K562 (cell line): Measurements from ENCODE around the gene HAUS3. TPM values are rescaled to one million over a fixed set of nuclear protein-coding genes. Genes with fewer than 3 reads are reported as not detected.

Experiments
- FOXO4 ChIP-seq: fragments of 450-650 bp; formaldehyde crosslinking; IDR thresholded peaks from 2 replicates; pipeline ENCODE4 v1.4.0; 2020; ENCODE audit warnings: mild to moderate bottlenecking, moderate library complexity
- NFATC3 ChIP-seq: fragments of 450-650 bp; IDR thresholded peaks from 2 replicates; pipeline ENCODE4 v1.6.1; 2017; ENCODE audit warnings: mild to moderate bottlenecking
- NR4A1 ChIP-seq, 2 experiments: fragments of 250-450 bp in 1 of 2; fragments of 450-650 bp in 1 of 2; sonication (Bioruptor Pico) in 1 of 2; IDR thresholded peaks; 2 replicates each; pipeline versions ENCODE4 v1.4.0 to v1.6.1; 2016 to 2020; ENCODE audit warnings: mild to moderate bottlenecking in 2 of 2, missing compliant biosample characterization in 1 of 2, missing genetic modification characterization in 1 of 2, moderate library complexity in 1 of 2
- ZKSCAN1 ChIP-seq: fragments of 150-350 bp; IDR thresholded peaks from 2 replicates; pipeline ENCODE4 v1.6.1; 2016; ENCODE audit warnings: low read depth, low read length
- polyA plus RNA-seq, 8 experiments: library from polyadenylated mRNA; depleted of rRNA in 4 of 8; stranded (reverse) in 5 of 8; unstranded in 3 of 8; fragments of >200 nt; fragmentation: Nextera tagmentation in 2 of 8; fragmentation: Illumina TruSeq in 1 of 8; extraction: Ambion mirVana in 2 of 8; extraction: Trizol in 1 of 8; gene quantifications; 2 replicates each; pipeline versions ENCODE4 v1.2.1 to v1.2.3, GENCODE V29; 2011 to 2014; ENCODE audit warnings: inconsistent platforms in 1 of 8, missing spikeins in 1 of 8
- total RNA-seq, 7 experiments: library from RNA; depleted of rRNA in 6 of 7; stranded (reverse); fragments of >200 nt in 6 of 7; fragmentation: Illumina TruSeq in 2 of 7; extraction: Trizol in 2 of 7; gene quantifications; 2 replicates each; pipeline versions ENCODE4 v1.2.1 to v1.2.3, GENCODE V29; 2011 to 2021; ENCODE audit warnings: low replicate concordance in 1 of 7
- TF ChIP-seq, protein P1 (sequence below): fragments of 450-650 bp; IDR thresholded peaks from 2 replicates; pipeline ENCODE4 v1.6.1; 2016; ENCODE audit warnings: mild to moderate bottlenecking, moderate library complexity
- TF ChIP-seq, protein P2 (sequence below): IDR thresholded peaks from 2 replicates; pipeline ENCODE4 v1.6.1; 2012; ENCODE audit warnings: low read depth, low read length, improper control_type of control experiment, borderline replicate concordance
- TF ChIP-seq, protein P3 (sequence below): sonication (generic); formaldehyde crosslinking; IDR thresholded peaks from 2 replicates; pipeline ENCODE4 v1.4.0; 2020; ENCODE audit warnings: mild to moderate bottlenecking, missing genetic modification reagents
- TF ChIP-seq, protein P4 (sequence below): IDR thresholded peaks from 3 replicates; pipeline ENCODE4 v1.6.1; 2011; ENCODE audit warnings: borderline replicate concordance, mild to moderate bottlenecking; ENCODE audit not compliant: insufficient read length, insufficient read depth

Gene HAUS3
- total and polyA plus RNA-seq, 9 of the 15 experiments (the other 6 are each of a cell fraction or from before 2014, with no cell fraction given): 8.9 to 25.7 (median 21.5) TPM

DNA sequence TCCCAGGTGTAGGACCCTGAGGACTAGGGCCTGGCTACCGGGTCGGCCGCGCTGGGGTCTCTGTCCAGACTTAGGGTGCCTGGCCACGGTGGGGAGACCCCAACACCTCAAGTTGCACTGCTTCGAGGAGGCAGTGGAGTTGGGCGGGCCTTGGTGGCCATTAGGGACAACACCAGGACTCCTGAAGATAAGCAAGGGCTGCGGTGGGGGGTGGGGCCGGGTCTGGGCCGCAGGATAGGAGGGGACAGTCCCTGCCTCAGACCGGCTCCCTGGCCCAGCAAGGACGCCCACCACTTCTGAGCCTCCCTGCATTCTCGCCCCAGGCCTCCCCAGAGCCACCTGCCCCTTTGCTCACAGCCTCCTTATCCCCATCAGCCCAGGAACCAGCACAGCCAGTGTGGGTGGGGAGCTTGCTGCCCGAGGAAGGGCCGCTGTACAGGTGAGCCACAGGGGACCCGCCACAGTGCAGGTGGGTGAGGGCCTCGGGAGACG is 25.4 kb upstream of the HAUS3 start (continued):
- TF ChIP-seq, protein P1, sequence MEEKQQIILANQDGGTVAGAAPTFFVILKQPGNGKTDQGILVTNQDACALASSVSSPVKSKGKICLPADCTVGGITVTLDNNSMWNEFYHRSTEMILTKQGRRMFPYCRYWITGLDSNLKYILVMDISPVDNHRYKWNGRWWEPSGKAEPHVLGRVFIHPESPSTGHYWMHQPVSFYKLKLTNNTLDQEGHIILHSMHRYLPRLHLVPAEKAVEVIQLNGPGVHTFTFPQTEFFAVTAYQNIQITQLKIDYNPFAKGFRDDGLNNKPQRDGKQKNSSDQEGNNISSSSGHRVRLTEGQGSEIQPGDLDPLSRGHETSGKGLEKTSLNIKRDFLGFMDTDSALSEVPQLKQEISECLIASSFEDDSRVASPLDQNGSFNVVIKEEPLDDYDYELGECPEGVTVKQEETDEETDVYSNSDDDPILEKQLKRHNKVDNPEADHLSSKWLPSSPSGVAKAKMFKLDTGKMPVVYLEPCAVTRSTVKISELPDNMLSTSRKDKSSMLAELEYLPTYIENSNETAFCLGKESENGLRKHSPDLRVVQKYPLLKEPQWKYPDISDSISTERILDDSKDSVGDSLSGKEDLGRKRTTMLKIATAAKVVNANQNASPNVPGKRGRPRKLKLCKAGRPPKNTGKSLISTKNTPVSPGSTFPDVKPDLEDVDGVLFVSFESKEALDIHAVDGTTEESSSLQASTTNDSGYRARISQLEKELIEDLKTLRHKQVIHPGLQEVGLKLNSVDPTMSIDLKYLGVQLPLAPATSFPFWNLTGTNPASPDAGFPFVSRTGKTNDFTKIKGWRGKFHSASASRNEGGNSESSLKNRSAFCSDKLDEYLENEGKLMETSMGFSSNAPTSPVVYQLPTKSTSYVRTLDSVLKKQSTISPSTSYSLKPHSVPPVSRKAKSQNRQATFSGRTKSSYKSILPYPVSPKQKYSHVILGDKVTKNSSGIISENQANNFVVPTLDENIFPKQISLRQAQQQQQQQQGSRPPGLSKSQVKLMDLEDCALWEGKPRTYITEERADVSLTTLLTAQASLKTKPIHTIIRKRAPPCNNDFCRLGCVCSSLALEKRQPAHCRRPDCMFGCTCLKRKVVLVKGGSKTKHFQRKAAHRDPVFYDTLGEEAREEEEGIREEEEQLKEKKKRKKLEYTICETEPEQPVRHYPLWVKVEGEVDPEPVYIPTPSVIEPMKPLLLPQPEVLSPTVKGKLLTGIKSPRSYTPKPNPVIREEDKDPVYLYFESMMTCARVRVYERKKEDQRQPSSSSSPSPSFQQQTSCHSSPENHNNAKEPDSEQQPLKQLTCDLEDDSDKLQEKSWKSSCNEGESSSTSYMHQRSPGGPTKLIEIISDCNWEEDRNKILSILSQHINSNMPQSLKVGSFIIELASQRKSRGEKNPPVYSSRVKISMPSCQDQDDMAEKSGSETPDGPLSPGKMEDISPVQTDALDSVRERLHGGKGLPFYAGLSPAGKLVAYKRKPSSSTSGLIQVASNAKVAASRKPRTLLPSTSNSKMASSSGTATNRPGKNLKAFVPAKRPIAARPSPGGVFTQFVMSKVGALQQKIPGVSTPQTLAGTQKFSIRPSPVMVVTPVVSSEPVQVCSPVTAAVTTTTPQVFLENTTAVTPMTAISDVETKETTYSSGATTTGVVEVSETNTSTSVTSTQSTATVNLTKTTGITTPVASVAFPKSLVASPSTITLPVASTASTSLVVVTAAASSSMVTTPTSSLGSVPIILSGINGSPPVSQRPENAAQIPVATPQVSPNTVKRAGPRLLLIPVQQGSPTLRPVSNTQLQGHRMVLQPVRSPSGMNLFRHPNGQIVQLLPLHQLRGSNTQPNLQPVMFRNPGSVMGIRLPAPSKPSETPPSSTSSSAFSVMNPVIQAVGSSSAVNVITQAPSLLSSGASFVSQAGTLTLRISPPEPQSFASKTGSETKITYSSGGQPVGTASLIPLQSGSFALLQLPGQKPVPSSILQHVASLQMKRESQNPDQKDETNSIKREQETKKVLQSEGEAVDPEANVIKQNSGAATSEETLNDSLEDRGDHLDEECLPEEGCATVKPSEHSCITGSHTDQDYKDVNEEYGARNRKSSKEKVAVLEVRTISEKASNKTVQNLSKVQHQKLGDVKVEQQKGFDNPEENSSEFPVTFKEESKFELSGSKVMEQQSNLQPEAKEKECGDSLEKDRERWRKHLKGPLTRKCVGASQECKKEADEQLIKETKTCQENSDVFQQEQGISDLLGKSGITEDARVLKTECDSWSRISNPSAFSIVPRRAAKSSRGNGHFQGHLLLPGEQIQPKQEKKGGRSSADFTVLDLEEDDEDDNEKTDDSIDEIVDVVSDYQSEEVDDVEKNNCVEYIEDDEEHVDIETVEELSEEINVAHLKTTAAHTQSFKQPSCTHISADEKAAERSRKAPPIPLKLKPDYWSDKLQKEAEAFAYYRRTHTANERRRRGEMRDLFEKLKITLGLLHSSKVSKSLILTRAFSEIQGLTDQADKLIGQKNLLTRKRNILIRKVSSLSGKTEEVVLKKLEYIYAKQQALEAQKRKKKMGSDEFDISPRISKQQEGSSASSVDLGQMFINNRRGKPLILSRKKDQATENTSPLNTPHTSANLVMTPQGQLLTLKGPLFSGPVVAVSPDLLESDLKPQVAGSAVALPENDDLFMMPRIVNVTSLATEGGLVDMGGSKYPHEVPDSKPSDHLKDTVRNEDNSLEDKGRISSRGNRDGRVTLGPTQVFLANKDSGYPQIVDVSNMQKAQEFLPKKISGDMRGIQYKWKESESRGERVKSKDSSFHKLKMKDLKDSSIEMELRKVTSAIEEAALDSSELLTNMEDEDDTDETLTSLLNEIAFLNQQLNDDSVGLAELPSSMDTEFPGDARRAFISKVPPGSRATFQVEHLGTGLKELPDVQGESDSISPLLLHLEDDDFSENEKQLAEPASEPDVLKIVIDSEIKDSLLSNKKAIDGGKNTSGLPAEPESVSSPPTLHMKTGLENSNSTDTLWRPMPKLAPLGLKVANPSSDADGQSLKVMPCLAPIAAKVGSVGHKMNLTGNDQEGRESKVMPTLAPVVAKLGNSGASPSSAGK: no peak
- no peak for TF ChIP-seq ZKSCAN1
- no peak for TF ChIP-seq NR4A1 (CRISPR knock-in tag; IDR thresholded peaks at IDR 0.05)
- no peak for TF ChIP-seq NR4A1 (tag; IDR thresholded peaks at IDR 0.05)
- no peak for TF ChIP-seq NFATC3
- TF ChIP-seq, protein P2, sequence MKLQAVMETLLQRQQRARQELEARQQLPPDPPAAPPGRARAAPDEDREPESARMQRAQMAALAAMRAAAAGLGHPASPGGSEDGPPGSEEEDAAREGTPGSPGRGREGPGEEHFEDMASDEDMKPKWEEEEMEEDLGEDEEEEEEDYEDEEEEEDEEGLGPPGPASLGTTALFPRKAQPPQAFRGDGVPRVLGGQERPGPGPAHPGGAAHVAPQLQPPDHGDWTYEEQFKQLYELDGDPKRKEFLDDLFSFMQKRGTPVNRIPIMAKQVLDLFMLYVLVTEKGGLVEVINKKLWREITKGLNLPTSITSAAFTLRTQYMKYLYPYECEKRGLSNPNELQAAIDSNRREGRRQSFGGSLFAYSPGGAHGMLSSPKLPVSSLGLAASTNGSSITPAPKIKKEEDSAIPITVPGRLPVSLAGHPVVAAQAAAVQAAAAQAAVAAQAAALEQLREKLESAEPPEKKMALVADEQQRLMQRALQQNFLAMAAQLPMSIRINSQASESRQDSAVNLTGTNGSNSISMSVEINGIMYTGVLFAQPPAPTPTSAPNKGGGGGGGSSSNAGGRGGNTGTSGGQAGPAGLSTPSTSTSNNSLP: no peak
- TF ChIP-seq, protein P3, sequence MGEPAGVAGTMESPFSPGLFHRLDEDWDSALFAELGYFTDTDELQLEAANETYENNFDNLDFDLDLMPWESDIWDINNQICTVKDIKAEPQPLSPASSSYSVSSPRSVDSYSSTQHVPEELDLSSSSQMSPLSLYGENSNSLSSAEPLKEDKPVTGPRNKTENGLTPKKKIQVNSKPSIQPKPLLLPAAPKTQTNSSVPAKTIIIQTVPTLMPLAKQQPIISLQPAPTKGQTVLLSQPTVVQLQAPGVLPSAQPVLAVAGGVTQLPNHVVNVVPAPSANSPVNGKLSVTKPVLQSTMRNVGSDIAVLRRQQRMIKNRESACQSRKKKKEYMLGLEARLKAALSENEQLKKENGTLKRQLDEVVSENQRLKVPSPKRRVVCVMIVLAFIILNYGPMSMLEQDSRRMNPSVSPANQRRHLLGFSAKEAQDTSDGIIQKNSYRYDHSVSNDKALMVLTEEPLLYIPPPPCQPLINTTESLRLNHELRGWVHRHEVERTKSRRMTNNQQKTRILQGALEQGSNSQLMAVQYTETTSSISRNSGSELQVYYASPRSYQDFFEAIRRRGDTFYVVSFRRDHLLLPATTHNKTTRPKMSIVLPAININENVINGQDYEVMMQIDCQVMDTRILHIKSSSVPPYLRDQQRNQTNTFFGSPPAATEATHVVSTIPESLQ (CRISPR knock-in tag): no peak
- TF ChIP-seq FOXO4 (CRISPR knock-in tag): no peak
- TF ChIP-seq, protein P4, sequence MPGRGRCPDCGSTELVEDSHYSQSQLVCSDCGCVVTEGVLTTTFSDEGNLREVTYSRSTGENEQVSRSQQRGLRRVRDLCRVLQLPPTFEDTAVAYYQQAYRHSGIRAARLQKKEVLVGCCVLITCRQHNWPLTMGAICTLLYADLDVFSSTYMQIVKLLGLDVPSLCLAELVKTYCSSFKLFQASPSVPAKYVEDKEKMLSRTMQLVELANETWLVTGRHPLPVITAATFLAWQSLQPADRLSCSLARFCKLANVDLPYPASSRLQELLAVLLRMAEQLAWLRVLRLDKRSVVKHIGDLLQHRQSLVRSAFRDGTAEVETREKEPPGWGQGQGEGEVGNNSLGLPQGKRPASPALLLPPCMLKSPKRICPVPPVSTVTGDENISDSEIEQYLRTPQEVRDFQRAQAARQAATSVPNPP: no peak
